ENCODE results near the gene SMS.

DNA sequence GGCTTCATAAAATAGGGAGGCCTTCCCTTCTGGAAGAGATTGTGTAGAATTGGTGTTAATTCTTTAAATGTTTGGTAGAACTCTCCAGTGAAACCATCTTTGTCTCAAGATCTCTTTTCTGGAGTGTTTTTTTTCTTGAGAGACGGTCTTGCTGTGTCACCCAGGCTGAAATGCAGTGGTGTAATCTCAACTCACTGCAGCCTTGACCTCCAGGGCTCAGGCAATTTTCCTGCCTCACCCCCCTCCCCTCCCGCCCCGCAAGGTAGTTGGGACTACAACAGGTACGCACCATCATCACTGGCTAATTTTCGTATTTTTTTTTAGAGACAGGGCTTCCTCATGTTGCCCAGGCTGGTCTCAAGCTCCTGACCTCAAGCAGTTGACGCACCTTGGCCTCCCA is 12.1 kb downstream of the SMS start:
- TF ChIP-seq POLR2A (IDR thresholded peaks at IDR 0.05; ENCODE audit: low read depth, low read length): no peak
- no peak for TF ChIP-seq TAF1 (IDR thresholded peaks at IDR 0.05; ENCODE audit: borderline replicate concordance, low read depth, low read length)
- TF ChIP-seq POLR2AphosphoS5 (IDR thresholded peaks at IDR 0.05; ENCODE audit: low read depth, low read length): no peak

Data from GM12892 (cell line).